Esophagus muscularis mucosa (tissue), 3 donors: ENCODE data around the gene GNB4.

Source experiments
- CTCF ChIP-seq, 3 experiments: fragments of 200-600 bp in 2 of 3; fragments of 450-650 bp in 1 of 3; sonication (generic) in 2 of 3; IDR thresholded peaks; one replicate each; pipeline ENCODE4 v1.5.1; 2017 to 2019; ENCODE audit warnings: antibody characterized with exemption in 3 of 3, mild to moderate bottlenecking in 2 of 3, moderate library complexity in 1 of 3
- POLR2A ChIP-seq: fragments of 450-650 bp; IDR thresholded peaks from one replicate; pipeline ENCODE4 v1.6.1; 2017; ENCODE audit warnings: antibody characterized with exemption, moderate library complexity, mild to moderate bottlenecking, low read depth
- POLR2AphosphoS5 ChIP-seq, 2 donors: sonication (generic); formaldehyde crosslinking; IDR thresholded peaks; one replicate each; pipeline ENCODE4 v1.6.1; 2017; ENCODE audit warnings: antibody characterized with exemption in 2 of 2

- TF ChIP-seq CTCF (IDR thresholded peaks at IDR 0.05) (no peak), POLR2A (no peak), POLR2AphosphoS5 (IDR thresholded peaks at IDR 0.05) (no peak)
Observed at GRCh38 chr3:179452176-179452564, 900 bp upstream of the GNB4 start.
